Stimulated activated CD4-positive, alpha-beta T cell treated with anti-CD3 and anti-CD28 coated beads, Interleukin-1b, Interleukin-23, amount 100 ng/mL, for 48 hours (primary cell): ENCODE measurements around the gene CFAP74.

Source experiments
- DNase-seq: peaks from one replicate; pipeline ENCODE4 v3.0.0-alpha.2; 2020

Gene CFAP74

GRCh38 chr1:2003541-2004131 lies at the start of gene CFAP74:
CFAP74 (minus strand) TSS chr1:2003786; CDS start chr1:1990956, 12,830 bp downstream.
- no peak for DNase-seq

- no peak for DNase-seq
These were observed 49.6 kb upstream of the CFAP74 start for GRCh38 chr1:2053217-2053616.

- DNase-seq: no peak
These were observed 49.2 kb upstream of the CFAP74 start for GRCh38 chr1:2052756-2053155.

DNA sequence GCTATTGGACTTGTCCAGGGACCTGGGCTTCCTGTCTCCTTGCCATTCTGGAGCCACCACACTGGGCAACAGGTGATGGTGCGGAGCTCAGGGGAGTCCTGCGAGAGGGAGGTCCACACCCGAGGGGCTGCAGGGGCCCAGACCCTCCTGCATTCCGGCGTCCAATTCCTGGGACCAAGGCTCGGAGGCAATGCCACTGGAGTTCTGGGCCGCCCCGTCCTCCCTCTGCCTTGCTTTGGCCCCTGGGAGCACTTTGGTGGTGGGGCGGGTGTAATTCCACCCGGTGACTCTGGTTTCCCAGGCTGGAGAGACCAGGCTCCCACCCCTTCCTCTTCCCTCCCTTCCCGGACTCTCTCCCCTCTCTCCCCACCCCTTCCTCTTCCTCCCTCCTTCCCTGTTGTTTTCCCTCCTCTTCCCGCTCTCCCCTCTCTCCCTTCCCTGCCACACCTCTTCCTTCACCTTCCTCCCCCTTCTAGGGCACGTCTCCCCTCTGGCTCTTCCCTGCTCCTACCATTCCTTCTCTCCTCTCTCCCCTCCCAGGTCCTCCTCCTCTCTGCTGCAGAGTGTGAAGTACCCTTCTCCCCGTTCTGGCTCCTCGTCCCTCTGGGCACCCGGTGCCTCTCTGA lies 48.6 kb upstream of the CFAP74 start:
- DNase-seq: no peak

- no peak for DNase-seq
These were observed 47.5 kb upstream of the CFAP74 start for GRCh38 chr1:2050793-2051682.

- DNase-seq: no peak
These were observed 46.8 kb upstream of the CFAP74 start for GRCh38 chr1:2050461-2050792.

DNA sequence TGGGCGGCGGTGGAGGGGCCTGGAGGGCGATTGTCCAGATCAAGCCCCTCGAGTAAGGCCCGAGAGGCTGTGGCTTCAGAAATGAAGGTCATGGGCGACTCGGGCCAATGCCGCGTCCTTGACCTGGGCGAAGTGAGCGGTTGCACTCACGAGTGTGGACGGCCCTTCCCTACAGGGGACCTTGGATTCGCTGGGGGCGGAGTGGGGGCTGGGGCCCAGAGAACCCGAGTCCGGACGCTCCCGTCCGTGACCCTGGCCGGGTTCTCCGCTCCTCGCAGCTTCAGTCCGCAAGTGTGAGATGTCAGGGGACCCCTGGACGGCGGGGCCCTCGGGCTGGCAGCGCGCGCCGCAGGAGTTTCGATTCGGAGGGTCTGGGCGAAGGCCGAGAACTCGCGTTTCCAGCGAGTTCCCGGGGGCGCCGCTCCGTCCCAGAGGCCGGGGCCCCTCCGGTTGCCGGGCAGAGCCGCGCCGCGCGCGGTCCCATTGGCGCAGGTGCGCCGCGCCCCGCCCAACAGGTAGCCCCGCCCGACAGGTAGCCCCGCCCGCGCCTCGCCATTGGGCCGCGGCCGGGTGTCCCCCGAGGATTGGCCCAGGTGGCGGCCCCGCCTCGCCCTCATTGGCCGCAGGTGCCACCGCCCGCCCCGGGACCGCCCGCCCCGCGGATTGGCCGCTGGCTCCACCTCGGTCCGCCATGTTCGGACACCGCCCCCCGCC lies 46.3 kb upstream of the CFAP74 start, which contains the start of gene PRKCZ:
Gene PRKCZ, plus strand, starts transcription at position 694 of the 714 bp plus-strand sequence. CDS start 220 bp downstream, outside the sequence.
- peak; percentile 92 for DNase-seq

DNA sequence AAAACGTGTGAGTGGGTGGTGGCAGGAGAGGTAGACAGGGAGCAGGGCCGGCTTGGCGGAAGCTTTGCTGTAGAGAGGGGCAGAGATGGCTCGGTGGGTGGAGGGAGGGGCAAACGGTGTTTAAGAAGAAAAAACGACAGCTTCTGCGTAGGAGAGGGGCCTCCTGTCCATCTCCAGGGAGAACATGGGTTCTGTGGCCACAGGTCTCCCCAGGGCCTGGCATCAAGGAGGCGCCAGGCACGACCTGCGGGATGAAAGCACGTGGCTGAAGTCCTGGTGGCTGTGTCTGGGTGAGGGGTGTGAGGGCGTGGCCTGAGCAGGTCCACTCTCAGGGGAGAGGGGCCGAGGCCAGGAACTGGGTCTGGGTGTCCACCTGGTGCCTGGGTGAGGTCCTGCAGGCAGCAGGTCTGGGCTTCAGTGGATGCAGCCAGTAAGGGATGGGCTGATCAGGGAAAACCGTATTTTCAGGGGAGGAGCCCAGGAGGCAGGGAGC lies 45.7 kb upstream of the CFAP74 start:
- peak; percentile 20 for DNase-seq

DNA sequence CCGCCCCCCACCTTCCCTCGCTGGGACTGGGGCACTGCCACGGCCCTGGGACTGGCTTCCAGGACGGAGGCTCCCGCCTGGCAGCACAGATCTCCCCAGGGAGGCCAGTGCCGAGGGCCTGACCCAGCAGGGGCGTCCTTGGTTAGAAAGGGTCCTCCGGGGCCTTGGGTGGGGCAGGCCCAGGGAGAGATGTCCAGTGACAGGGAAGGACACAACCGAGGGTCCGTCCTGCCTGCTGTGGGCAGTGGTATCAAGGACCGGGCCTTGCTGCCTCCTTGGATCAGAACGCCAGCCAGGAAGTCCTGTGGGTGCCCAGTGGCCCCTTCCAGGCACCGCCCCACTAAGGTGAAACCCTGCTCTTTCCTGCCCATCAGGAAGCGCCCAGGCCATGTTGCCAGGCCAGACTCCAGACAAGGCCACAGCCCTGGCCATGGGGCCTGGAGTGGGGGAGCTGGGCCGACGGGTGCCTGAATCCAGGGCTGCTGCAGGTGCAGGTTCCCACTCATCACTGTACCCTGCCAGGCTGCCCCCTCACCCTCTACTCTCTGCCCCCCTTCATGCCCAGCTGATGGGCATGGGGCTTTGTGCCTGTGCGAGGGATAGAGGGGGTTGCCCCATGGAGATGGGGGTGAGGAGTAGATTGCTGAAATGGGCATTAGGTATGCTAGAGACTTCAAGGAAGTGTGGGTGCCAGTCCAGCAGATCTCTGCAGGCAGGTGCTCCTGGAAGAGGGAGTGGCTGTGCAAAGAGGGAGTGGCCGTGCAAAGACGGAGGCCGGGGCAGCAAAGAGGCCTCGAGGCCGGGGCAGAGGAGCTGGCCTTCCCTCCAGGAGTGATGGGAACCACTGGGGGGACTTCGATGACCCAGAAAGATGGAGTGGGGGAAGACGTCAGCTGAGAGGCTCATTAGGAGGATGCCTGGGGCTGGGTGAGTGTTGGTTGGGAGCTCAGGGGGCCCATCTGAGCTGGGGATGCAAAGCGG lies 44.5 kb upstream of the CFAP74 start:
- DNase-seq: no peak

DNA sequence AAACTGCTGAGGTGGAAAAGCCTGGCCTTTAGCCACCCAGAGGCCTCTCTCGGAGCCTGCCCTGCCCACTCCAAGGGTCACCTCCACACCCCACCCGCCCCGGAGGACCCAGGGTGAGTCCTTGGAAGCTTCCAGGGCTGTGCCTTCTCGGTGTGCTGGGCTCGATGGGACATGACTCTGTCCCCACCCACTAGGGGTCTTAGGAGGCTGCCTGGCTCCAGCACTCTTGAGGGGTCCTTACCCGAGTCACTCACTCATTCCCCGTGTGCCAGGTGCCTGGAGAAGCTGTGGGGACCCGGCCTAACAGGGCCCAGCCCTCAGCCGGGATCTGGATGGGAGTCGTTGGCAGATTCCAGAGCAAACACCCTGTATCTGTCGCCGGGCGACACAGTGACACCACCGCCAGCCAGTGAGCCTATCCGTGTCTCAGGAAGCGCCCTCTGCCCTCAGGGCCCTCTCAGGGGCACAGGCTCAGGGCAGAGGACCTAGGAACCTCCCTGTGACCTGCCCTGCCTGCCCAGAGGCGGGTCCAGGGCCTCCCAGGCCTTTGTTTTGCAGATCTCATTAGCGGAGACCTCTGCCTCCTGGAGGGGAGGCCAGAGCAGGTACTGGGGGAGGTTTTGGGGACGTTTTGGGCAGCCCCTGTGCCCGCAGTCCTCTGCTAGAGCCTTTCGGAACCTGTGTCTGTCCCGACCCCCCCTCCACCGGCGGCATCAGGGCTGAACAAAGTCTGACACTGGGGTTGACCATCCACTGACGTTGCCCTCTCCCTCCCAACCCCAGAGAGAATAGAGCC lies 43.6 kb upstream of the CFAP74 start:
- no peak for DNase-seq

DNA sequence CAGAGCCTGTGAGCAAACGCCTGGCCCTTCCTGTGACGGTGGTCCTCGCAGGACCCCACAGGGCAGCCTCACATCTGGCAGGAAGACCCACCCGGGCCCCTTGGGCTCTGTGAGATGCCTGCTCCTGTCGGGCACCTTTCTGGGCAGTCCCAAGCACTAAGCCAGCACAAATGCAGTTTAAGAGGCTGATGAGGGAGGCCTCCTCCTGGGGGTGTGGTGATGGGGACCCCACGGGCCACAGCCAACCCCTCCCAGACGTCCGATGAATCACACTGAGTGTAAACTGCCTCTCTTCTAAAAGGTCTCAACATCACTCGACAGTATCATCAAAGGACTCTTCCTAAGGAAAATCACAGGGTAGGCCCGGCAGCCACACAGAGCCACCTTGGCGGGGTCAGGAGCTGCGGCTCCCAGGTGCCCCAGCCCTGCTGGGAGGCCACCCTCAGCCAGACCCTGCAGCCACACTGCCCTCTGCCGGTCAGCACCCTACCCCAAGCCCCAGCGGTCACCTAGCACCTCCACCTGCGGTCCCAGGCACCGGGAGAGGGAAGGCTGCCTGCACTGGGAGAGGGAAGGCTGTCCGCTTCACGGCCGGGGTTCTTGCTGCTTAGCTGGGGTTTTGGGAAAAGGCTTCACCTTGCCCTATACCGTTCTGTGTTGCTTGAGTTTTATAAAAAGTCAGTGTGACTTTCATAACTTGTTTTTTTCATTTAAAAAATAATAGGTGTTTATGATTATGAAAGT lies 42.8 kb upstream of the CFAP74 start:
- DNase-seq: peak; percentile 39

DNA sequence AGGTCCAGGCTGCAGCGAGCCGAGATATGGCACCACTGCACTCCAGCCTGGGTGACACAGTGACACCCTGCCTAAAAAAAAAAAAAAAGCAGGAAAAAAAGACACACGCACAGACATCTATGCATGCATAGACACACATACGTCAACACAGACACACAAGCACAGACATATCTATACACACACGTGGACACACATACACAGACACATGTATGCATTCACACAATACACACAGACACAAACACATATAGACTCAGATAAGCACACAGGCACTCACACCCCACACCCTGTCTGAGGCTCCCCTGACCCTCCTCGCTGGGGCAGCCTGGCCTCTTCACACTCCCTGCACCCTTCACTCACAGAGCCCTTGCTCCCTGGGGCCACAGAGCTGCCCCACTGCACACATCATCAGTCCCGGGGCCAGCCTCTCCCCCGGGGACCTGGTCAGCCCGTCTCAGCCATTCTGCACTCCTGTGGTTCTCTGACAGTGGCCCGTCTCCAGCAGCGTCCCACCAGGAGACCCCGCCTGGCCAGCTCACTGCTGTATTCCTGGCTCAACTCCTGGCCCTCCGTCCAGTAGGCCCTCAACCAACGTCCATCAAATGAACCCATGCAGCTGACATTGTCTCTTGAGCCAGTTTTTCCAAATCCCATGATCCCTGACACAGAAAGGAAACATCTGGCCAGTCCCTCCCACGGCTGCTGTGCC lies 42.0 kb upstream of the CFAP74 start:
- DNase-seq: no peak

DNA sequence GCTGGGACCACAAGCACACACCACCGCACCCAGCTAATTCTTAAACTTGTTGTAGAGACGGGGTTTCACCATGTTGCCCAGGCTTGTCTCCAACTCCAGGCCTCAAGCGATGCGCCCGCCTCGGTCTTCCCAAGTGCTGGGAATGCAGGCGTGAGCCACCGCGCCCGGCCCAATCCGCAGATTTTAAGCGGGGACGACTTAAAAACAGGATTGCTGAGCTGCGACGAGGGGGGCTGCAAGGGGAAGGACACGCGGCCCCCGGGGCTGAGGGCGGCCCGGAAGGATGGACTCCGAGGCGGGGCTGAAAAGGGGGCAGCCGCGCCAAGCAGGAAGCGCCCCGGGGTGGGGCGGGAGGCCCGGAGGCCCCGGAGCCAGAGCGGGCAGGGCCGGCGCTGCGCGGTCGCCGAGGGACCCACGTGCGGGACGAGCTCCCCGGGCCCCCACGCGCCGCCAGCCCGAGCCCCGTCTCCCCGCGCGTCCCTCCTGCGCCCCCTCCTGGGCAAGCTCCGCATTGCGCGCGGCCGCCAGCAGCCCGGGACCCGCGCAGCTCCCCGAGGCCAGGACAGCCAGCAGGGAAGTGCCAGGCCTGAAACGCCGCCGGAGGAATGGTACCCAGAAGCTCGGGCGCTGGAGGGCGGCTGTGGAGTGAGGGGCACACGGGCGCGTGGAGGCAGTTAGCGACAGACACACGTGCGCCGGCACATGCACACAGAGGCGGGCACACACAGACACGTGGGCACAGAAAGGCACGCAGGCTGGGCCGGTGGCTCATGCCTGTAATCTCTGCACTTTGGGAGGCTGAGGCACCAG lies 41.1 kb upstream of the CFAP74 start:
- peak; percentile 76 for DNase-seq

DNA sequence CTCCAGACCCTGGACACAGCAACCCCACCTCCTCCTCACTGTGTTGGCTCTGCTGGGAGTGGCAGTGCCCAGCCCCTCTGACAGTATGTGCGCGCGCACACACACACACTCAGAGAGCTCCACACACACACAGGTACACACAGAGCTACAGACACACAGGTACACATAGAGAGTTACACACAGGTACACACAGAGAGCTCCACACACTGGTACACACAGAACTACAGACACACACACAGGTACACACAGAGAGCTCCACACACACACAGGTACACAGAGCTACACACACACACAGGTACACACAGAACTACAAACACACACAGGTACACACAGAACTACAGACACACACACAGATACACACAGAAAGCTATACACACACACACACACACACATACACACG lies 40.3 kb upstream of the CFAP74 start:
- DNase-seq: no peak

GRCh38 chr1:2042830-2043773 lies 39.5 kb upstream of the CFAP74 start:
- no peak for DNase-seq

DNA sequence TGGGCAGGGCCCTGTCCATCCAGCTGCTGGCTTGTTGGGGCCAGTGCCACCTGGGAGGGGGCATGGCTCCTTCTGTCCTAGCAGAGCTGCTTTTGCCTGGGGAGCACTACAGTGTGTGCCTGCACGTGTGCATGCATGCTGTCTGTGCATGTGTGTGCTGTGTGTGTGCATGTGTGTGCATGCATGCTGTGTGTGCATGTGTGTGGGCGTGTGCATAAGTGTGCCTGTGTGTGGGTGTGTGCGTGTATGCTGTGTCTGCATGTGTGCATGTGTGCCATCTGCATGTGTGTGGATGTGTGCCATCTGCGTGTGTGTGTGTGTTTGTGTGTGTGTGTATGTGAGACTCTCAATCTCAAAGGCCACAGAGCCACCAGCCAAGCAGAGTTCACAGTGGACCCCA lies 38.3 kb upstream of the CFAP74 start:
- no peak for DNase-seq

- no peak for DNase-seq
These were observed 37.7 kb upstream of the CFAP74 start for GRCh38 chr1:2041305-2041704.
